ENCODE results near the gene UQCR11. TPM values are rescaled to one million over a fixed set of nuclear protein-coding genes. Genes with fewer than 3 reads are reported as not detected.

The UQCR11 gene
- polyA plus RNA-seq, 1 donor = 82.3 TPM

Other genes with a start within 250 kb of the UQCR11 start
- 40.2 TPM for gene NDUFS7, start 221.6 kb downstream of the UQCR11 start, polyA plus RNA-seq (ENCODE audit: insufficient read length)
- gene GAMT, start 203.9 kb downstream of the UQCR11 start, polyA plus RNA-seq (ENCODE audit: insufficient read length) = 25.7 TPM
- gene DAZAP1, start 197.9 kb downstream of the UQCR11 start, polyA plus RNA-seq (ENCODE audit: insufficient read length) = 91.8 TPM
- gene RPS15, start 167.1 kb downstream of the UQCR11 start, polyA plus RNA-seq (ENCODE audit: insufficient read length) = 539 TPM
- gene APC2, start 155.3 kb downstream of the UQCR11 start, polyA plus RNA-seq (ENCODE audit: insufficient read length) = 1.3 TPM
- gene C19orf25, start 126.2 kb downstream of the UQCR11 start, polyA plus RNA-seq (ENCODE audit: insufficient read length) = 19.5 TPM
- gene PCSK4, start 115.1 kb downstream of the UQCR11 start, polyA plus RNA-seq (ENCODE audit: insufficient read length) = 5.0 TPM
- gene REEP6, start 114.3 kb downstream of the UQCR11 start, polyA plus RNA-seq (ENCODE audit: insufficient read length) = 15.7 TPM
- 0.27 TPM for gene ADAMTSL5, start 92.4 kb downstream of the UQCR11 start, polyA plus RNA-seq (ENCODE audit: insufficient read length)
- 0.23 TPM for gene PLK5, start 81.4 kb downstream of the UQCR11 start, polyA plus RNA-seq (ENCODE audit: insufficient read length)
- gene MEX3D, start 37.1 kb downstream of the UQCR11 start, polyA plus RNA-seq (ENCODE audit: insufficient read length) = 19.1 TPM
- gene MBD3, start 12.6 kb downstream of the UQCR11 start, polyA plus RNA-seq (ENCODE audit: insufficient read length) = 47.3 TPM
- 98.9 TPM for gene TCF3, start 47.2 kb upstream of the UQCR11 start, polyA plus RNA-seq (ENCODE audit: insufficient read length)
- 0.03 TPM for gene ONECUT3, start 148.0 kb upstream of the UQCR11 start, polyA plus RNA-seq (ENCODE audit: insufficient read length)
- 0.85 TPM for gene ATP8B3, start 206.8 kb upstream of the UQCR11 start, polyA plus RNA-seq (ENCODE audit: insufficient read length)
- gene REXO1, start 243.0 kb upstream of the UQCR11 start, polyA plus RNA-seq (ENCODE audit: insufficient read length) = 29.0 TPM

Measured in left kidney (tissue), 1 donor.